Thymus (tissue), 11 donors: ENCODE data around the gene IL4I1. TPM values are rescaled to one million over a fixed set of nuclear protein-coding genes. Genes with fewer than 3 reads are reported as not detected.

Experiments
- DNase-seq, 9 donors: peaks; one replicate each; pipeline ENCODE4 v3.0.0-alpha.2; 2013; ENCODE audit warnings: low spot score in 9 of 9, low read depth in 6 of 9, missing footprints in 1 of 9
- H3K27ac ChIP-seq, 2 donors: one replicate each; pipeline ENCODE4 v1.5.1; 2013; ENCODE audit warnings: control low read depth in 1 of 2, low read depth in 1 of 2, low read length in 1 of 2, mild to moderate bottlenecking in 1 of 2, moderate library complexity in 1 of 2
- H3K27me3 ChIP-seq, 2 donors: one replicate each; pipeline ENCODE4 v1.5.1; 2013; ENCODE audit warnings: low read length in 1 of 2; ENCODE audit not compliant: control insufficient read depth in 2 of 2, insufficient read depth in 1 of 2
- H3K36me3 ChIP-seq, 2 donors: one replicate each; pipeline ENCODE4 v1.5.1; 2013; ENCODE audit warnings: low read length in 1 of 2, mild to moderate bottlenecking in 1 of 2, moderate library complexity in 1 of 2; ENCODE audit not compliant: control insufficient read depth in 2 of 2, insufficient read depth in 2 of 2
- H3K4me1 ChIP-seq, 2 donors: one replicate each; pipeline ENCODE4 v1.5.1; 2013; ENCODE audit warnings: low read length in 2 of 2; ENCODE audit not compliant: control insufficient read depth in 2 of 2, insufficient read depth in 2 of 2
- H3K4me3 ChIP-seq, 2 donors: one replicate each; pipeline ENCODE4 v1.5.1; 2013; ENCODE audit warnings: low read length in 2 of 2, control low read depth in 1 of 2, mild to moderate bottlenecking in 1 of 2
- H3K9me3 ChIP-seq, 2 donors: one replicate each; pipeline ENCODE4 v1.5.1; 2013; ENCODE audit warnings: low read length in 1 of 2, mild to moderate bottlenecking in 1 of 2; ENCODE audit not compliant: control insufficient read depth in 2 of 2, insufficient read depth in 1 of 2
- WGBS: extraction: QIAGEN DNeasy Blood & Tissue Kit; methylation state at CpG from one replicate; pipeline ENCODE4 v1.1.7; 2013; 5-methylcytosine and 5-hydroxymethylcytosine counted together
- polyA plus RNA-seq: library from polyadenylated mRNA; stranded (reverse); fragments of 200-250 nt; gene quantifications from one replicate; pipeline ENCODE4 v1.2.3, GENCODE V29; 2013
- total RNA-seq: library from RNA; stranded (reverse); fragments of 120-200 nt; gene quantifications from one replicate; pipeline ENCODE4 v1.2.4, GENCODE V29; 2013
- donor health status: healthy.

The IL4I1 gene
- total and polyA plus RNA-seq, 2 donors = 8.6 to 11.5 TPM

DNA sequence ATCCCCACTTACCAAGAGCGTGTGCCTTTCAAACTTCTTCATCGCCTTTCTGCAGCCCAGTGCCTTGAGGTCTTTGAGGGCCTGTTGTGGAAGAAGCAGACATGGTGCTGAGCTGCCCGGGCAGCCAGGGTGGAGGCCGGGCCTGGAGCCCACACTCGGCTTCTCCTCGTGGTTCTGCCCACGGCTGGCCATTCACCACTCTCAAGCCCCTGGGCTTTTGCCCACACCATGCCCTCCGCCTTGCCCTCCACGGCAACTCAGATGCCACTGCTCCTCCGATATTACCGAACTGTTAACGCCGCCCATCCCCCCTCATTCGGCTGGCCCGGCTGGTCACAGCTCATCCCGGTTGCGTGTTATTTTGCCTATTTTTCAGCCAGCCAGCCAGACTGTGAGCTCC is 5.3 kb downstream of the IL4I1 start:
- Histone ChIP-seq H3K36me3 (peaks cover 0 to 3% of the 10 kb centered on the region in 2 donors), H3K4me1 (peaks cover 4 to 12% of the 10 kb centered on the region in 2 donors), H3K27ac (no peak overlapping the region), H3K27me3 (peaks cover 6 to 54% of the 10 kb centered on the region in 2 donors), H3K9me3 (no peaks in the 10 kb centered on the region), H3K4me3 (no peak overlapping the region)
- DNase-seq = no peak
- WGBS = 95% methylated on average over 17 of the region's 17 CpGs

DNA sequence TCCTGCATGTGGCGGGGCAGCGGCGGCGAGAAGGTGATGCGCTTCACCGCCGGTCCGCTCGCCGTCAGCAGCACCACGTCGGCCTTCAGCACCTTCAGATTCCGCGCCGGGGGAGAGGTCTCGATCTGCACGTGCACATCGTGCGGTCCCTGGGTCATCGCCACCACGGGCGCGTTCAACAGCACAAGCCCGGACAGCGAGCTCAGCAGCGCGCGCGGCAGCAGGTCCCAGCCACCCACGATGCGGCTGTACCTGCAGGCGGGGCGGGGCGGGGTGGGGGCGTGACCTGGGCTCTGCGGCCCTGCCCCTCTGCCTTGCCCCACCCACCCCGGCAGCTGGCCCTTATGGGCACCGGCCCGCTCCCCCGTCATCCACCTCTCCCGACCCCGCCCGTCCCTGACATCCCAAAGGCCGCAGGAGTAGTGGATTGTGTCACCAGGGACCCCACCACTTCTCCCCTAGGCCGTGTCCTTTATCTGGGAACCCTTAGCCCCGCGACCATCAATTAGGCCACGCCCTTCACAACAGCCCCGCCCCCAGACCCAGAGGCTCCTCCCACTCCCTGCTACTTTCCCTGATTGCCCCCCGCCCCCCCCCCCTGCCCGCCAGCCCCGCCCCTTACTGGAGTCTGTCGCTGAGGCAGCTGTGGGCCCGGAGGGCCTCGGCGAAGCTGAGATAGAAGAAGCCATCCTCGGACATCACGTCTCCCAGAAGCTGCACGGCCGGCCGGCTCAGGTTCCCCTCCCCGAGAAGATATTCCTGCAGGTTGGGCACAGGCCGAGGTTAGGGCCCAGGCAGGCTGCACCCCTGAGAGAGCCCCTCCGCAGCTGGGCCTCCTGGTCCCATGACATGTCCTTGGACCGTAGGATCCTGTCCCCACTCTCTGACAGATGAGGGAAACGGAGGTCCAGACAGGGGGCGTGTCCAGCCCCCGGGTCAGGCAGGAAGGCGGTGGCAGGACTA is 6.1 kb downstream of the IL4I1 start:
- peaks cover 4 to 10% of the 10 kb centered on the region in 2 donors for H3K4me1 ChIP-seq
- H3K27me3 ChIP-seq = peaks cover 6 to 47% of the 10 kb centered on the region in 2 donors
- 27% methylated on average over 69 of the region's 69 CpGs for WGBS
- H3K4me3 ChIP-seq = peak overlapping the region; percentile 26 to 44
- peak in 3 of 9 donors; percentile 26 to 61 (median 56) for DNase-seq
- peaks cover 0 to 4% of the 10 kb centered on the region in 2 donors for H3K36me3 ChIP-seq
- no peaks in the 10 kb centered on the region for H3K9me3 ChIP-seq
- no peak overlapping the region for H3K27ac ChIP-seq

DNA sequence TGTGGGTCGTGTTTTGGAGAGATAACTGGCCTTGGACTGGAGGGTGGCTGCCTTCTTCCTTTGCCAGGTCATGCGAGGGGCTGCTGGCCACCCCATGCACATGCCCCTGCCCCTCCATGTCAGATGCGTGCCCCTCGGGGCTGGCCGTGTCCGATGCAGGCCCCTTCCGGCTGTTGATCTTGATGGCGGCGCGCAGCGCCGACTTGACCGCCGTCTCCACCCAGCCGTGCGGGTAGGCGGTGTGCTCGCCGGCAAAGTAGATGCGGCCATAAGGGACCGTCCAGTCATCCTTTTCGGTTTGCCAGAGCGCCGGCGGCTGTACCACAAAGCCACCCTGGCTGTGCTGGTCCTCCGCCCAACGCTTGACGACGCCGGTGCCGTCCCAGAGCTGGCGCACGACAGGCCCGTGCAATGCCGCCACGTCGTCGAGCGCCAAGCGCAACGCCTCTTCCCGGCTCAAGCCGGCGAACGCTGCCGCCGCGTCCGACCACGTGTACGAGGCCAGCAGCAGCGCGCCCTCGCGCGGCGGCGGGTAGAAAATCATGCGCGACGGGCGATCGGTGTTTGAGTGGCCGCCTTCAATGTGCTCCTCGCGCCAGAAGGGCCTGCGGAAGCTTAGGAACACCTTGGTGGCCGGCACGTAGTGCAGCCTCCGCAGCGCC is 6.9 kb downstream of the IL4I1 start:
- H3K9me3 ChIP-seq = no peaks in the 10 kb centered on the region
- peaks cover 4 to 10% of the 10 kb centered on the region in 2 donors for H3K4me1 ChIP-seq
- peak in 6 of 9 donors; percentile 51 to 87 (median 79) for DNase-seq
- 26% methylated on average over 71 of the region's 71 CpGs for WGBS
- peaks cover 3 to 9% of the 10 kb centered on the region in 2 donors for H3K36me3 ChIP-seq
- H3K27ac ChIP-seq = no peak overlapping the region
- peak overlapping the region; percentile 26 to 44 for H3K4me3 ChIP-seq
- H3K27me3 ChIP-seq = peaks cover 6 to 41% of the 10 kb centered on the region in 2 donors

DNA sequence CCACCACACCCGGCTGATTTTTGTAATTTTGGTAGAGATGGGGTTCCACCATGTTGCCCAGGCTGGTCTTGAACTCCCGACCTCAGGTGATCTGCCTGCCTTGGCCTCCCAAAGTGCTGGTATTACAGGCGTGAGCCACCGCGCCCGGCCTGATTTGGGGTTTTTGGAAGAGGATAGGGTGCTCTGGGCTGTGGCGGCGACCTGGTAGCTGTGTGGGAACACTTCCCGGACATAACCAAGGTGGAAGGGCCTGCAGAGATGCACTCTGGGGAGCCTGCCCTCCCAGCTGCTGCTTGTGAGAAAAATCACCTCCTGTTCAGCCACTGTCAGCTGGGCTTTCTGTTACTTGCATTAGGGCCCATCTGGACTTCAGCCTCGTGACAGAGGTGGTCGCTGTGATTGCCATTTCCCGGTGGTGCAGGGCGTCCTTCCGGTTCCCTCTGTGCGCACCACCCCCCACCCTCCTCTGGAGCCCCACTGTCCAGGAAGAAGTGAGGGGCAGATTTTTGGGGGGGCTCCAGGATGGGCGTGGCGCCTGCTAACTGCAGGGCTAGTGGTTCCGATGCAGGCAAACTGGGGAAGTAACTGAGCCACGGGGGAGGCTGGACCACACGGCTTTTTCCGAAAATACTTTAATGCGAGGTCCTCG is 7.5 kb downstream of the IL4I1 start:
- Histone ChIP-seq H3K27ac (no peak overlapping the region), H3K27me3 (peaks cover 6 to 39% of the 10 kb centered on the region in 2 donors), H3K4me3 (no peak overlapping the region), H3K4me1 (peaks cover 4 to 10% of the 10 kb centered on the region in 2 donors), H3K9me3 (no peaks in the 10 kb centered on the region), H3K36me3 (peaks cover 10 to 16% of the 10 kb centered on the region in 2 donors)
- no peak for DNase-seq
- 95% methylated on average over 23 of the region's 23 CpGs for WGBS

DNA sequence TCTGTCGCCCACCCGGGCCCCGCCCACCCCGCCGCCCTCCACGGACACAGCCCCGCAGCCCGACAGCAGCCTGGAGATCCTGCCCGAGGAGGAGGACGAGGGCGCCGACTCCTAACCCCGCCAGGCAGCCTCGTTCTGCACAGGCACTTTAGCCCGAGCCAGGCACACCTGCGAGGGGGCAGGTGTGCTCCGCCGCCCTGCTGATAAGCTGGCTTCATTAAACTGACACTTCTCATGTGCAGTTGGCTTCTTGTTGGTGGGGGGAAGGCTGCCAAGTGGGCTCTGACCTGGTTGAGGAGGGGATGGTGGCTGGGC is 8.2 kb downstream of the IL4I1 start:
- DNase-seq = no peak
- Histone ChIP-seq H3K9me3 (no peaks in the 10 kb centered on the region), H3K4me1 (peaks cover 4 to 10% of the 10 kb centered on the region in 2 donors), H3K27ac (no peak overlapping the region), H3K36me3 (peaks cover 17 to 22% of the 10 kb centered on the region in 2 donors), H3K27me3 (peaks cover 6 to 38% of the 10 kb centered on the region in 2 donors), H3K4me3 (no peak overlapping the region)
- WGBS = 83% methylated on average over 18 of the region's 18 CpGs

DNA sequence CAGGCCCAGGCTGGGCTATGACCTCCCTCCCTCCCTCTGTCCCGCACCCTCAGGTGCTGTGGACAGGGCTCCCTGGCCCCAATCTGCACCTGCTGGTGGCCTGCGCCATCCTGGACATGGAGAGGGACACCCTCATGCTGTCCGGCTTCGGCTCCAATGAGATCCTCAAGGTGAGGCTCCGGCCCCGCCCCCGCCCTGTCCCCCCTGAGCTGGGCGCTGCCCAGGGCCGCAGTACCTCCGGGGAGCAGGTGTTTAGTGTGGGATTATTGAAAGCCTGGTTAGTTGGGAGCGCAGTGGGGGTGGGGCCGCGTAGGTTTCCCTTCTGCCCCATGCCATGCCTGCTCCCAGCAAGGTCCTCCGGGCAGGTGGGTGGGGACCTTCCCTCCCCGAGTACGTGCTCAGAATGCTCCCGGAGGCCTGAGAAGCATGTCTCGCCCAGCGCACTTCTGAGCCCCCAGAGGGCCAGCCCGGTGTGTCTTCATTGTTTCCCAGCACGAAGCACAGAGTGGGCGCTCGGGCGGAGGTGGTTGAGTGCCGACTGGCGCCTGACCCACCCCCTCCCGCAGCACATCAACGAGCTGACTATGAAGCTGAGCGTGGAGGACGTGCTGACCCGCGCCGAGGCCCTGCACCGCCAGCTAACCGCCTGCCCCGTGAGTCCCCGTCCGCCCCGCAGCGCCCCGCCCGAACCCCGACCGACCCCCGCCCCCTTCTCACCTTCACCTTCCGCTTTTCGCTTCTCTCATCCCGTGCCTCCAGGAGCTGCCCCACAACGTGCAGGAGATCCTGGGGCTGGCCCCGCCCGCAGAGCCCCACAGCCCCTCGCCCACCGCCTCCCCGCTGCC is 8.8 kb downstream of the IL4I1 start:
- Histone ChIP-seq H3K36me3 (peaks cover 23 to 28% of the 10 kb centered on the region in 2 donors), H3K27ac (no peak overlapping the region), H3K27me3 (peaks cover 6 to 34% of the 10 kb centered on the region in 2 donors), H3K9me3 (peaks cover 2 to 3% of the 10 kb centered on the region in 2 donors), H3K4me1 (peaks cover 4 to 10% of the 10 kb centered on the region in 2 donors), H3K4me3 (no peak overlapping the region)
- 86% methylated on average over 54 of the region's 54 CpGs for WGBS
- DNase-seq = no peak

DNA sequence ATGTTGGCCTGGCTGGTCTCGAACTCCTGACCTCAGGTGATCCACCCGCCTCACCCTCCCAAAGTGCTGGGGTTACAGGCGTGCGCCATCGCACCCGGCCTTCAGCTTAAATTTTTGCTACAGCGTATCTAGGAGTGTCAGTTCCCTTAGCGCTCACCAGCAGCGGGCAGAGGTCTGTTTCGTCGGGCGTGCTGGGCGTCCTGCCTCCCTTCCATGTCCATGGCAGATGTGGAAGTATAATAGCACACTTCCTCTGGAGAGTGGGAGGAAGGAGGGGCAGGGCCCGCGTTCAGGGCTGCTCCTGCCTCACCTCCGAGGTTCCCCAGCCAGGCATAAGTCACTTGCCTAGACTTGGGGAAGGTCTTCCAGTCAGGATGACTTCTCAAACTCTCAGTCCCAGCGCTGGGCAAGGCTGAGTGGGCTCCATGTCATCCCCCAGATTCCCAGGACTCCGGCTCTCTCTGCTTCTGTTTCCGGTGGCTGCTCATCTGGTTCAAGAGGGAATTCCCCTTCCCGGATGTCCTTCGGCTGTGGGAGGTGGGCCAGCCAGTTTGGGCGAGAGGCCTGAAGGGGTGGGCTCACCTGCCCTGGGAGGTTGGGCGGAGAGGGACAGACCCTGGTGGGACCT is 9.5 kb downstream of the IL4I1 start:
- Histone ChIP-seq H3K9me3 (peaks cover 3 to 8% of the 10 kb centered on the region in 2 donors), H3K27me3 (peaks cover 6 to 34% of the 10 kb centered on the region in 2 donors), H3K36me3 (peaks cover 30 to 36% of the 10 kb centered on the region in 2 donors), H3K27ac (no peak overlapping the region), H3K4me1 (peaks cover 4 to 10% of the 10 kb centered on the region in 2 donors), H3K4me3 (no peak overlapping the region)
- DNase-seq = no peak
- WGBS = 91% methylated on average over 23 of the region's 23 CpGs

DNA sequence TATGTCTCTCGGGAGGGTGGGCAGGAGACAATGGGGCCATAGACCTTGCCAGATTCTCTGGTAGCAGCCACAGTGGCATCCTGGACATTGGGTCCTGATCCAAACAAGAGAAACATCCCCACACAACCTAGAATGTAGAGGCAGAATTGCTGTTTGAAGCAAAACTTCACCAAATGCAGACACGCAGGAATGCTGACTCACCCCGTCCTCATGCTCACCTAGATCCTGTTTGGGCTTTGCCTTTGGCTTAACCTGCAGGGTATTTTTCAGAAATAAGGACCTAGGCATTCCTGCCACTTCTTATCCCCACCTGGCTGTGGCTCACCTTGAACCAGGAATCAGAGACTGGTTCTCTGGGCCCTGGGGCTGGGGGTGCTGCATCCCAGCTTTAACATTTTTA is 11.9 kb downstream of the IL4I1 start:
- Histone ChIP-seq H3K9me3 (peaks cover 3 to 8% of the 10 kb centered on the region in 2 donors), H3K27ac (no peak overlapping the region)

More for the DNA sequence above, 11.9 kb downstream of the IL4I1 start:
- H3K4me3 ChIP-seq = no peak overlapping the region
- WGBS = 97% methylated on average over 3 of the region's 3 CpGs
- H3K4me1 ChIP-seq = peaks cover 0 to 2% of the 10 kb centered on the region in 2 donors
- H3K27me3 ChIP-seq = peaks cover 0 to 13% of the 10 kb centered on the region in 2 donors
- DNase-seq = no peak
- peaks cover 53 to 58% of the 10 kb centered on the region in 2 donors for H3K36me3 ChIP-seq
